GM23248 (cell line): ENCODE results near the gene KATNAL1. TPM values are rescaled to one million over a fixed set of nuclear protein-coding genes. Genes with fewer than 3 reads are reported as not detected.

Source experiments
- DNase-seq: peaks from one replicate; pipeline ENCODE4 v3.0.0-alpha.2; 2015
- H2AFZ ChIP-seq: fragments of 200-600 bp; sonication (generic); 2 replicates; pipeline ENCODE4 v1.6.1; 2016; ENCODE audit warnings: antibody characterized with exemption
- H3F3A ChIP-seq: fragments of 200-600 bp; sonication (generic); 2 replicates; pipeline ENCODE4 v1.6.1; 2016; ENCODE audit warnings: mild to moderate bottlenecking, antibody characterized with exemption, mixed run types; ENCODE audit not compliant: insufficient read depth
- H3K27ac ChIP-seq: fragments of 200-600 bp; sonication (generic); 2 replicates; pipeline ENCODE4 v1.5.1; 2016; ENCODE audit warnings: mild to moderate bottlenecking
- H3K27me3 ChIP-seq: fragments of 200-600 bp; sonication (generic); replicated peaks from 2 replicates; pipeline ENCODE4 v1.6.1; 2016; ENCODE audit warnings: mild to moderate bottlenecking; ENCODE audit not compliant: insufficient read depth
- H3K36me3 ChIP-seq: fragments of 200-600 bp; sonication (generic); 2 replicates; pipeline ENCODE4 v1.6.1; 2016; ENCODE audit warnings: low read depth, mild to moderate bottlenecking
- H3K4me1 ChIP-seq: fragments of 200-600 bp; sonication (generic); 2 replicates; pipeline ENCODE4 v1.6.1; 2016; ENCODE audit warnings: mild to moderate bottlenecking; ENCODE audit not compliant: insufficient read depth
- H3K4me2 ChIP-seq: fragments of 200-600 bp; sonication (generic); one replicate; pipeline ENCODE4 v1.6.1; 2016; ENCODE audit warnings: mild to moderate bottlenecking; ENCODE audit not compliant: unreplicated experiment
- H3K4me3 ChIP-seq: fragments of 200-600 bp; sonication (generic); 2 replicates; pipeline ENCODE4 v1.5.1; 2016; ENCODE audit warnings: mild to moderate bottlenecking
- H3K79me2 ChIP-seq: fragments of 200-600 bp; sonication (generic); 2 replicates; pipeline ENCODE4 v1.6.1; 2016; ENCODE audit warnings: mild to moderate bottlenecking; ENCODE audit not compliant: insufficient read depth
- H3K9ac ChIP-seq: fragments of 200-600 bp; sonication (generic); 2 replicates; pipeline ENCODE4 v1.6.1; 2016; ENCODE audit warnings: mild to moderate bottlenecking
- H3K9me2 ChIP-seq: fragments of 200-600 bp; sonication (generic); 2 replicates; pipeline ENCODE4 v1.6.1; 2016; ENCODE audit warnings: mixed run types, mild to moderate bottlenecking, moderate library complexity; ENCODE audit not compliant: insufficient read depth
- H3K9me3 ChIP-seq: fragments of 200-600 bp; sonication (generic); one replicate; pipeline ENCODE4 v1.6.1; 2017; ENCODE audit warnings: low read depth
- H4K20me1 ChIP-seq: fragments of 200-600 bp; sonication (generic); 2 replicates; pipeline ENCODE4 v1.6.0; 2016; ENCODE audit not compliant: insufficient read depth
- EZH2 ChIP-seq: fragments of 200-600 bp; sonication (generic); IDR thresholded peaks from 2 replicates; pipeline ENCODE4 v1.6.1; 2018; ENCODE audit warnings: antibody characterized with exemption, mild to moderate bottlenecking; ENCODE audit not compliant: insufficient read depth, poor library complexity, severe bottlenecking
- EZH2phosphoT487 ChIP-seq: fragments of 200-600 bp; sonication (generic); IDR thresholded peaks from 2 replicates; pipeline ENCODE4 v1.6.1; 2018; ENCODE audit warnings: antibody characterized with exemption, moderate library complexity, mild to moderate bottlenecking, low read depth; ENCODE audit not compliant: insufficient read depth
- WGBS, 2 experiments: methylation state at CpG; one replicate each; pipeline ENCODE4 v1.1.6; 2015 to 2017; ENCODE audit warnings: low lambda C conversion rate in 2 of 2, low coverage in 1 of 2; ENCODE audit errors: missing lambda C conversion rate in 2 of 2; 5-methylcytosine and 5-hydroxymethylcytosine counted together
- in situ Hi-C: fragments of 300-500 bp; cut with MboI; formaldehyde crosslinking; loops from 2 replicates; pipeline ENCODE4 v1.15.0; 2020
- polyA plus RNA-seq: library from polyadenylated mRNA; unstranded; fragments of >200 nt; fragmentation: Nextera tagmentation; extraction: Ambion mirVana; gene quantifications from 2 replicates; pipeline ENCODE4 v1.2.1, GENCODE V29; 2016
- total RNA-seq: library from RNA; depleted of rRNA; stranded (reverse); fragments of >200 nt; shearing (Covaris generic); gene quantifications from 2 replicates; pipeline ENCODE4 v1.2.3, GENCODE V29; 2014

Gene KATNAL1
- total and polyA plus RNA-seq, 2 experiments from 2014 or later: 23.1 to 34.8 TPM

- Histone ChIP-seq H3K27ac (no peak overlapping the region), H3K79me2 (peaks cover 70% of the 10 kb centered on the region), H3F3A (no peaks in the 10 kb centered on the region), H4K20me1 (no peaks in the 10 kb centered on the region; the same call in 1 of the 2 replicates), H3K4me2 (no peak overlapping the region), H3K9me3 (no peaks in the 10 kb centered on the region), H3K36me3 (peaks cover 17% of the 10 kb centered on the region), H3K4me3 (no peak overlapping the region), H3K9me2 (no peaks in the 10 kb centered on the region), H3K4me1 (no peaks in the 10 kb centered on the region), H3K27me3 (no peaks in the 10 kb centered on the region), H2AFZ (no peak overlapping the region), H3K9ac (no peak overlapping the region)
- TF ChIP-seq EZH2: no peak
- TF ChIP-seq EZH2phosphoT487: no peak
- DNase-seq: no peak
- in situ Hi-C loops: no loop called here
- 97 to 99% methylated on average over 2 of the region's 2 CpGs for WGBS, 2 experiments
Measured at GRCh38 chr13:30234619-30235162, 72.7 kb downstream of the KATNAL1 start.

- Histone ChIP-seq H3K27ac (no peak overlapping the region), H3K4me1 (no peaks in the 10 kb centered on the region), H3K4me2 (no peak overlapping the region), H3K36me3 (peaks cover 78% of the 10 kb centered on the region), H4K20me1 (no peaks in the 10 kb centered on the region), H3K27me3 (no peaks in the 10 kb centered on the region), H2AFZ (no peak overlapping the region), H3F3A (peaks cover 15% of the 10 kb centered on the region; the same call in 1 of the 2 replicates), H3K79me2 (peaks cover 49% of the 10 kb centered on the region), H3K9me2 (no peaks in the 10 kb centered on the region), H3K9me3 (no peaks in the 10 kb centered on the region), H3K9ac (no peak overlapping the region), H3K4me3 (no peak overlapping the region)
- no peak for TF ChIP-seq EZH2phosphoT487
- no peak for TF ChIP-seq EZH2
- peak; percentile 49 for DNase-seq
- in situ Hi-C loops: no loop called here
Measured at GRCh38 chr13:30224732-30225131, 82.6 kb downstream of the KATNAL1 start.

DNA sequence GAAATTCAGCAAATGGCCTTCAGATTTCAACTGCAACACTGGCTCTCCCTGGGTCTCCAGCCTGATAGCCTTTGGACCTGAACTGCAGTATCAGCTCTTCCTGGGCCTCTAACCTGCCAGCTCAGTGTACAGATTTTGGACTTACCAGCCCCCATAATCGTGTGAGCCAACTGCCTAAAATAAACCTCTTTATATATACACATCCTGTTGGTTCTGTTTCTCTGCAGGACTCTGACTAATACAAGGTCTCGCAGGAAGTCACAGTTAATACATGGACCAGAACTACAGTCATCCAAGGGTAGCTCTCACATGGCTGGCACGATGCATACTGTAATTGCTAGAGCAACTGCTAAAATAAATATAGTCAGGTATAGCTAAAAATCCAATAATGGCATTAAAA, 85.1 kb downstream of the KATNAL1 start:
- Histone ChIP-seq H3K79me2 (peaks cover 71% of the 10 kb centered on the region), H3K27me3 (no peaks in the 10 kb centered on the region), H3K9me3 (no peaks in the 10 kb centered on the region), H3K4me3 (no peak overlapping the region), H3K4me2 (no peak overlapping the region), H3K27ac (no peak overlapping the region), H3K36me3 (peaks cover 64% of the 10 kb centered on the region), H3K9me2 (no peaks in the 10 kb centered on the region), H3F3A (peaks cover 15% of the 10 kb centered on the region; the same call in 1 of the 2 replicates), H4K20me1 (no peaks in the 10 kb centered on the region), H2AFZ (no peak overlapping the region), H3K4me1 (no peaks in the 10 kb centered on the region), H3K9ac (no peak overlapping the region)
- DNase-seq: peak; percentile 2
- TF ChIP-seq EZH2: no peak
- no peak for TF ChIP-seq EZH2phosphoT487
- in situ Hi-C loops: no loop called here
- WGBS, 2 experiments: 75 to 79% methylated on average over 3 of the region's 3 CpGs

DNA sequence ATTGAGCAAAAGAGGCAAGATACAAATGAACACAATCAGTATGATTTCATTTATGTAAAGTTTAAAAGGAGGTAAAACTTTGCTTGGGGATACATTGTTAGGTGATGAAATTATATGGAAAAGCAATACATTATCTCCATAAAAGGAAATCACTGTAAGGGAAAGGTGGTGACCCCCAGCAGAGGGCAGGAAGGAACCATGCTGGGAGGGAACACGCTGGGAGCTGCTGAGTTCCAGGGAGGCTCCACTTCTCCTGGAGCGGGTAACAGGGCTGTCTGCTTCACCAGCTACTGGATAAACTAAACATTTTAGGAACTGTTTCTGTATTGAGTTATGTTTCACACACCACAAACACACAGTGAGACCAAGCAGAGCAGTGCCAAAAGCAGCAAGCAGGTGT, 91.2 kb downstream of the KATNAL1 start:
- Histone ChIP-seq H3K4me3 (no peak overlapping the region), H3K79me2 (peaks cover 74% of the 10 kb centered on the region), H3K9me3 (no peaks in the 10 kb centered on the region), H4K20me1 (no peaks in the 10 kb centered on the region), H3F3A (no peaks in the 10 kb centered on the region), H3K9ac (no peak overlapping the region), H3K36me3 (peaks cover 13% of the 10 kb centered on the region; the same call in 1 of the 2 replicates), H3K27ac (no peak overlapping the region), H3K4me1 (no peaks in the 10 kb centered on the region), H2AFZ (no peak overlapping the region), H3K4me2 (no peak overlapping the region), H3K27me3 (no peaks in the 10 kb centered on the region), H3K9me2 (no peaks in the 10 kb centered on the region)
- TF ChIP-seq EZH2phosphoT487 (no peak), EZH2 (no peak)
- in situ Hi-C loops: no loop called here
- WGBS, 2 experiments: 53 to 57% methylated on average over 2 of the region's 2 CpGs
- DNase-seq: no peak

GRCh38 chr13:30212256-30212655, 95.1 kb downstream of the KATNAL1 start:
- H4K20me1 ChIP-seq: no peaks in the 10 kb centered on the region
- H3K27ac ChIP-seq: no peak overlapping the region
- H3K4me1 ChIP-seq: no peaks in the 10 kb centered on the region
- H3K9me2 ChIP-seq: no peaks in the 10 kb centered on the region
- 98% methylated on average over 7 of the region's 7 CpGs for WGBS, 2 experiments
- peaks cover 16% of the 10 kb centered on the region; the same call in 1 of the 2 replicates for H3K36me3 ChIP-seq
- no peak overlapping the region for H3K4me2 ChIP-seq
- DNase-seq: no peak
- H3K9me3 ChIP-seq: no peaks in the 10 kb centered on the region
- TF ChIP-seq EZH2phosphoT487 (no peak), EZH2 (no peak)
- H3K4me3 ChIP-seq: no peak overlapping the region
- no peak overlapping the region for H2AFZ ChIP-seq
- peaks cover 48% of the 10 kb centered on the region for H3K79me2 ChIP-seq
- no peaks in the 10 kb centered on the region for H3F3A ChIP-seq
- H3K9ac ChIP-seq: no peak overlapping the region
- no peaks in the 10 kb centered on the region for H3K27me3 ChIP-seq
- in situ Hi-C loops: no loop called here
